Smooth muscle cell of the brain vasculature (primary cell): Measurements from ENCODE around the gene IL1RL1.

Experiments
- DNase-seq: peaks from one replicate; pipeline ENCODE4 v3.0.0-alpha.2; 2012; ENCODE audit warnings: low read depth, low spot score

Gene IL1RL1

DNA sequence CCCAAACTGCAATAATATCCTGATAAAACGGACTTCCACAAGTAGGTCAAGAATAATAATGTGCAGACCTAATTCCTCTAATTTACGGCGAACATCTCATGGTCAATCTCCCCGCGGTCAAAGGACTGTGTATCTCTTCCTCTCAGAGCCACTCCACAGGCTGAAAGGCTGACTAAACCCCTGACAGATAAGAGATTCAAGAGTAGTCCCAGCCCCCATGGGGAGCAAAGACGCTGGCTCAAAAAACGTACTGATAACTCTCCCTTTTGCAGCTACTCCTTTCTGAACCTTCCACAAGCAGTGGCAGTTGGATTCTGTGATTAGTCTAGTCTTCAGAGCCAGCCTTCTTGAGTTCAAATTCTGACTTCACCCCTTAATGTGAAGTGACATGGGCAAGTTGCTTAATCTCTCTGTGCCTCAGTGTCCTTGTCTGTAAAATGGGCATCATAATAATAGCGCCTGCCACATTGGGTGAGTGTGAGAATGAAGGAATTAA lies 24.6 kb downstream of the IL1RL1 start:
- no peak for DNase-seq

DNA sequence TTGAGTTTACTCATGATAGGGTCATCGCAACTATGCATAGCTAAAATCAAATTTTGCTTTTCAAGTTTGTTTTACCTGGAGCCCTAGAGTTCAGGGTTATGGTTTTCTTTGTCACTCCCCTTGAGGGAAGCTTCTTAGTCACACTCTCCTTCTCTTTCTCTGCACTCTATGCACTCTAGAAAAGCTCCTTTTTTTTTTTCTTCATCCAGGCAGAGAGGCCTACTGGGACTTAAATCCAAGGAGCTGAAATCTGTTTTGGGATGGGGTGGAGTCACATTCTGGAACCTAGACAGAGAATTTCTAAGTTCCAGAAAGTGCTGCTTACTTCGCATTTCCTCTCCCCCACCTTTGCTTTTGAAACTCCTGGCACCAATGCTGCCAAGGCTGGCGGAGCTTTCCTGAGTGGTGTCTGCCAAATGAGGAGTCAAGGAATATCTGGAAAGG lies 25.2 kb downstream of the IL1RL1 start:
- no peak for DNase-seq

DNA sequence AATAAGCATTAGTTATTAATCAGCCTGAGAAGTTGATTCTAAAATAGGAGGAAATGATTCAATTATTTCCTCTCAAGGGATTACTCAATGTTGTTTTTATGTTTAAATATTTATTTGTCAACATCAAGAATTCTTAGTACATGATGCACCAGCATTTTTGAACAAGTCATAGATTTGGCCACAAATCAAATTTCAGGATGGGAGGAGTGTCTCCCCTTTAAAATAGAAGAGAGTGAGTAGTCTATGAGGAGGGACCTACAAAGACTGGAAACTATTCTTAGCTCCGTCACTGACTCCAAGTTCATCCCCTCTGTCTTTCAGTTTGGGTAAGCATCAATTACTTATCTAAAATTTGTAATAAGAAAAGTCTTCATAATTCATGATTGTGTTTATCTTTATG lies 25.6 kb downstream of the IL1RL1 start:
- DNase-seq: no peak

DNA sequence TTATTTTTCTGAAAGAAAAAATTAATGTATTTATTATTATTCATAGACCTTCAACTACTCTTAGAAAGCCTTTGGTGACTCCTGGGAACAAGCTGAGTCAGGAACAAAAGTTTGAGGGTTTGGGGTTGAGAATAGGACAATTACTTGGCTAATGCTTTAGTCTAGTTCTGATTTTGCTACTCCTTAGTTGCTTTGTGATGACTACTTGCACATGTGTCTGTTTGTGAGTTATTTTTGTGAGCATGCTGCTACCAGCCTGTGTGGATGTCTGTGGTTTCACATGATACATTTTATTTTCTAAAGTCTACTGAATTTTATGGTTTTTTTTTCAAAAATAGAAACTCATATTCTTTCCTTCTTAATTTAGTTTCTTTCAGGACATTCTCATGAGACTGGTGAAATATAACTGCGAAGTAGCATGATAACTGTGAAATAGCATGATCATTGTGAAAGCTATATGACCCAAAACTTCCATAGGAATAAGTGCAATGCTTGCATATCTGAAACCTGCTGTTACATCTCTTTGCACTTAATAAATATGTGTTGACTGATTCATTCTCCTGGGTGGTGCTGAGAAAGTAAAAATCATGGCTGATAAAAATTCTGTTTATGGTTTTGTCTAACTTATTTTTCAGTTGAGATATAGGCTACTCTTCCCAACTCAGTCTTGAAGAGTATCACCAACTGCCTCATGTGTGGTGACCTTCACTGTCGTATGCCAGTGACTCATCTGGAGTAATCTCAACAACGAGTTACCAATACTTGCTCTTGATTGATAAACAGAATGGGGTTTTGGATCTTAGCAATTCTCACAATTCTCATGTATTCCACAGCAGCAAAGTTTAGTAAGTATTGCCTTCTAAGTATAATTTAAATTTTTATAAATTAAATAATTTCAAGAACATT lies 26.4 kb downstream of the IL1RL1 start:
- no peak for DNase-seq

- DNase-seq: no peak
Measured at GRCh38 chr2:102340778-102341177, 29.4 kb downstream of the IL1RL1 start.

GRCh38 chr2:102342888-102343287 lies 31.5 kb downstream of the IL1RL1 start:
- no peak for DNase-seq

DNA sequence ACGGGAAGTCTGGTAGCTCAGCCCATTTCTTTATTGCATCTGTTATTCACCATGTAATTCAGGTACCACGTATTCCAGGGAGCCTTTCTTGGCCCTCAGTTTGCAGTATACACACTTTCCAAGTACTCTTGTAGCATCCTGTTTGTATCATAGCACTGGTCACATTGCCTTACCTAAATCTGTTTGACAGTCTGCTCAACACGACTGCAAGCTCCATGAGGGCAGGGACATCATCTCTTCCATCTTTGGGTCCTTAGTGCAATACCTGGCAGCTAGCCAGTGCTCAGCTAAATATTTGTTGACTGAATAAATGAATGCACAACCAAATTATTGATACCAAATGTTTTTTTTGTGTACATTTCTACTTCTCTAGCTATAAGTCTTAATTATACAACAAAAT lies 33.0 kb downstream of the IL1RL1 start:
- DNase-seq: no peak

GRCh38 chr2:102345329-102345920 lies 34.1 kb downstream of the IL1RL1 start:
- no peak for DNase-seq

DNA sequence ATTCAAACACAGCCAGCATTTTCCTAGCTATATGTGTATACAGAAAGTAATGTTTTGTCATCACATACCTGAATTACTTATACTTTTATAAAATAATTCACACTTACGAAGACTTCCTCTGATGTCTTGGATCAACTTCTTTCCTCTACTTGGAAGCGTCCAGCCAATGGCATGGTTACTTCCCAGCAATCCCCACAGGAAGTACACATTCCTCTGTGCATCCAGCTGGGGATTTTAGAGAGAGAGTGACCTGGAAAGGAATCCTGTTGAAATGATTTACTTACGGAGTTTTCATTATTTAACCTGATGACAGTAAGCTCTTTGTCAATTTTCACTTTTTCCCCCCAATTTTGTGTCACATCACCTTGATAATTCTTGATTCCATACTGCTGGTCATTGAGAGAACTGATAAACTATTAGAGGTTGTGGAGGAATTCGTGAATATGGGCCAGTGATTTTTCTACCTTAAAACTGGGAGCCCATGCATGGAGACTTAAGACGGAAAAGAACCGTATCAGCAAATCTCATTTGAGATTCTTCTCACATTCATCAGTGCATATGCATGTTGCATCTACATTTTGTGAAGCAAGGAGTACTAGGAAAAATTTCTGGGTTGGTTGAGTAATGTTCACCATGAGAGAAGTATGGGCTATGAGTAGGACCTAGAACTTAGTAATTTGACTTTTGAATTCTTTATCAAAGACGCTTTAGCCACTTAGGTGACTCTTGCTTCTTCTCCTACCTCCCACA lies 35.2 kb downstream of the IL1RL1 start:
- no peak for DNase-seq

- DNase-seq: no peak
Measured at GRCh38 chr2:102350137-102350793, 38.9 kb downstream of the IL1RL1 start.

GRCh38 chr2:102355526-102356380 lies 44.4 kb downstream of the IL1RL1 start, which contains the start of gene IL18R1:
TSS of gene IL18R1 (plus strand) at chr2:102355796. CDS start at chr2:102362661, 6,865 bp downstream.
- peak; percentile 32 for DNase-seq

DNA sequence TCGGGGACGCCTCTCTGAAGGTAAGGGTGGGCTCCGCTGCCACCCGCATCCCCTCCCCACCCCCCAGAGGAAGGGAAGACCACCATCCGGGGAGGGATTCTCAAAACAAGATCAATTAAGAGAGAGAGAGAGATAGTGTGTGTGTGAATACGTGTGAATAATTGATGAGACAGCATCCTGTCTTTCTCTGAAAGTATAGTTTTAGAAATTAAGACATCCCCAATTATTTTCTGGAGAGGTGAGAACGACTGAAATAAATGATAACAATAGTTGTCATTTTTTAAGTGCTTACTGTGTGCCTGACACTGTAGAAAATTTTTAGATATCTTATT lies 45.0 kb downstream of the IL1RL1 start:
- no peak for DNase-seq

- no peak for DNase-seq
Measured at GRCh38 chr2:102356741-102357140, 45.4 kb downstream of the IL1RL1 start.

DNA sequence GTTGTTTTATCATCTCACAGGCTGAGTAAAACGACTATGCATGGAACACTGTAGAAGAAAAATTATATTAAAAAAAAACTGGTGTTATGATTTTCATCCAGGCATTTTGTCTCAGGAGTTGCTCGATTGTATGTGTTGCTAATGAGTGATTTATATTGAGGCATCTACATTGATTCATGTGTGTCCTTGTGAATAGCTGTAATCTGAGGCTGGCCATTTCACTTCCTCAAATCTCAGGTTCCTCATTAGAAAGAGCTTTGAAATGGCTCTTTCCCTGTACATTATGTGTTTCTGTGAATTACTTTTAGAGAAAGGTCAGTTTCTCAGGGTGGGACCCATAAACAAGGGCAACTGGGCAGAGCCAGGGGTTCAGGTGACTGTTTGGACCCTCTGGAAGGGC lies 46.6 kb downstream of the IL1RL1 start:
- no peak for DNase-seq

GRCh38 chr2:102358496-102358895 lies 47.1 kb downstream of the IL1RL1 start:
- no peak for DNase-seq

DNA sequence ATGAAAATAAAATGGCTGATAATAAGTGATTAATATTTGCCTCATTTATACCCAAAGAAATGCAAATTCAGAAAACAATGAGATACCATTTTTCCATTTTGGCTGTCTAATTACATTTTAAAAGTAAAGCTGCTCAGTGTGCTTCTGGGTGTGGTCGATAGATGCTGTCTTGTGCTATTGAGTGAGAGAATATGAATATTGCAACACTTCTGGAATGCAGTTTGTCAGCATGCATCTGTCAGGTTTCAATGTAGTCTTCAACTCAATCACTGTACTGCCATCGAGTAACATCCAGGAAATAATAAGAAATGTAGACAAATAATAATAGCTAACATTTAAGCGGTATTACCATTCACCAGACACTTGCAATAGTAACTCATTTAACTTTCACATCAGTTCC lies 48.2 kb downstream of the IL1RL1 start:
- DNase-seq: no peak

- no peak for DNase-seq
Measured at GRCh38 chr2:102361632-102362241, 50.4 kb downstream of the IL1RL1 start.

- no peak for DNase-seq
Measured at GRCh38 chr2:102365763-102366162, 54.4 kb downstream of the IL1RL1 start.

DNA sequence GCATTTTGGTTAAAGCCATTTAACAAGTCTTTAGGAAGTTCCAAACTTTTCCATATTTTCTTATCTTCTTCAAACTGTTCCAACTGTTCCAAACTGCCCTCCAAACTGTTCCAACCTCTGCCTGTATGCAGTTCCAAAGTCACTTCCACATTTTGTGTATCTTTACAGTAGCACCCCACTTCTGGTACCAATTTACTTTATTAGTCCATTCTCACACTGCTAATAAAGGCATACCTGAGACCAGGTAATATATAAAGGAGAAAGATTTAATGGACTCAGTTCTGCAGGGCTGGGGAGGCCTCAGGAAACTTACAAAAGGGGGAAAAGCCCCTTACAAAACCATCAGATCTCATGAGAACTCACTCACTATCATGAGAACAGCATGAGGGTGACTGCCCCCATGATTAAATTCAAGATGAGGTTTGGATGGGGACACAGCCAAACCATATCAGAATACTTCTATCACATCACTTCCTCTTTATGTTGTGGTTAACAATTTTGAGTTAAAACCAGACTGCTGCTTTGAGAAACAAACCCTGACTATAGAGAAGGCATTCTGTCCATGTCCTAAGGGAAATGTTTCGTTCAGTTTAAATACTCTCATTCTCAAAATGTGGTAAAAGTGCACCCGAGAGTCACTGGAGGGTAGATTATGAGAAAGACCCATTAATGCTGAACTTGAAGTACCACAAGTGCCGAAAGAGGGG lies 55.2 kb downstream of the IL1RL1 start:
- DNase-seq: no peak
